CD4-positive, alpha-beta T cell treated with Interleukin-6 at 100 ng/mL for 8 hours (primary cell): ENCODE data around the gene ICA1.
A peak's percentile ranks its signal among the peaks of the same experiment; 100 is the strongest.

ENCODE experiments used
- DNase-seq: peaks from one replicate; pipeline ENCODE4 v3.0.0-alpha.2; 2020; ENCODE audit warnings: mixed read lengths, low spot score

Gene ICA1

DNA sequence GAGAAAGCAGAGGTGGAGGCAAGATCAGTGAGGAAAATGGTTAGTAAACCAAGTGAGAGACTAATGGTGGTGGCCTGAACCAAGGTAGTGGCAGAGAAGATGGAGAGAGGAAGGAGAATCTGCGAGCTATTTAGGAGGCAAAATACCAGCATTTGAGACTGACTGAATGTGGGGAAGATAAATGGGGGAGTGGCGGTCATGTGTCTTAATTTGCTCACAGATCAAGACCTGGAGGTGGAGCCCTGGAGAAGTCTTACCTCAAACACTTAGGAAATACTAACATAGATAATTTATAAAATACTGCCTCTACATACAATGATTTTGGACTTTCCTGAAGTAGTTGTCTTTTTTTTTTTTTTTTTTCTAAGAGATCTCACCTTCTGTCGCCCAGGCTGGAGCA lies 34.7 kb downstream of the ICA1 start:
- DNase-seq, result no peak

DNA sequence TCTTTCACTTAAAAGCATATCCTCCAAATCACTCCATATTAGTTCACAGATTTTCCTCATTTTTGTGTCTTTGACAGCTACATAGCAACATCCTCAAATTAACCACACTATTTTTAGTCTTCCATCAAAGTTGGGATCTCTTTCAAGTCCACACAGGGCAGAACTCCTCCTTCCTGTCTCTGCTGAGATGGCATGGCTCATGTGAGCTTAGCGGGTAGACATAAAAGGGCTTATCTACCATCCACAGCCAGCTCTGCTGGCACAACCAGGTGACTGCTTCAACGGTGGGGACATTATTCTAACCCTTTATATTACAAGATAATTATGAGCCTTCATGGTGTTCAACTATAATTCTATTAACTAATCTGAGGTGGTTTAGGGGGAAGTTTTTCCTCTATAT lies 35.5 kb downstream of the ICA1 start:
- no peak for DNase-seq

DNA sequence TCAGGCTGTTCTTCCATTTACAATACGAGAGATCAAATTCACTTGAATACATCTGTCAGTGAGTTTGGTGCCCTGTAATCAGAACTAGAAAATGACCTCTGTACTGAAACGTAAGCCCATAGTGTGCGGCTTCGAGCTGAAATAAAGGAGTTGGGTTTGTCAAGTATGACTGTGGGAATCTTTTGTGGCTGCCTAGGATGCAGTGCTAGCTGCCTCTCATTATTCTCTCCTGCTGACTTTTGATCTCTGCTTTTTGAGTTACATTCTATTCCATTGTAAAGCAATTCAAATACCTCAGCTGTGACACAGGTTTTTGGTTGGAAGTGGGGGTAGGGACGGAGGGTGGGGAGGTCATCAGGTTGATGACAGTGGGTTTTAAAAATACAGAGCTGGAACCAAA lies 40.4 kb downstream of the ICA1 start:
- no peak for DNase-seq

DNA sequence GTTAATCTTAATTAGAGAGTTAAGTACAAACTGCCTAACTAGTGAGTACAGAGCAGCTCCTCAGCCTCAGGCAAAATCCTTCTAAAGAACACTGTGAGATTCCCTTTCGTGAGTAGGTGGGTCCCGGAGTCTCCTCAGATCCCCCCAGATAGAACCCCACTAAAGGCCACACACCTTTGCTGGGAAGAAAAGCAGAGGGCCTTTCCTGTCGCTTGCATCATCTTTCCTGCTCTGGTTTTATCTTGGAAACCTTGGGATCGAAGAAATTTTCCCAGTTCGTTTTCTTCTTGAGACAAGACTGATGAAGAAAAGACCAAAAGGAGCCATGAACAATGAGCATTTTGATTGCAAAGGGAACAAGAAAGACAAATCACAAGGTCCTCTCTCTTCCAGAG lies 40.9 kb downstream of the ICA1 start:
- DNase-seq, result no peak

DNA sequence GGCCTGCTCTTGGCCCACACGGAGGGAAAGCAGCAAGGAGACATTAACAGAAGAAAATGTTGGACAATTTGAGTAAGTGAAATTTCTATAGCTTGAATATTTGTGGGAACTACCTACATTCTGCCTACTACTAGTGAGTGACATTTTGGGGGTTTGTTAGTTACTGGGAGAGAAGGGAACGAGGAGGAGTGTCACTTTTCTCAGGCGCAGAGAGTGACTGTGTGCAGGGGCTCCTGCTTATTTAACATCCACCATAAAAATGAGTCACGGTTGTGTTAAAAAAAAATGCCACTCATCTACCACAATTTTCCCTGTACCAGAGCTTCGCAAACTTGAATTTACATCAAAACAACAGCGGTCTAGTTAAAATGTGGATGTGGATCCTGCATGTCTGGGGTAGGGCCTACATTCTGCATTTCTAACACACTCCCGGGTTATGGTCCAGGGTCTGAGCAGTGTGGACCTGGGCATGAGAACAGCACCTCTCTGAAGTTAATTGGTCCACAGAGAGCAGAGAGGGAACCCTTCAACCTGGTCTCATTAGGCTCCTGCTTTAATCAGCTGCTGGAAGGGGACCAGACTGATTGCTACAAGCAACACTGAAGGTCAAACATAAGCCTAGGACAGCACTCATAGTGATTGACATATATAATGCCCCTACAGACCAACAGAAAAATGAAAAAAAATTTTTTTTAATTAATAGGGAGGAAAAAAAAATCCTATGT lies 41.4 kb downstream of the ICA1 start:
- DNase-seq, result no peak

DNA sequence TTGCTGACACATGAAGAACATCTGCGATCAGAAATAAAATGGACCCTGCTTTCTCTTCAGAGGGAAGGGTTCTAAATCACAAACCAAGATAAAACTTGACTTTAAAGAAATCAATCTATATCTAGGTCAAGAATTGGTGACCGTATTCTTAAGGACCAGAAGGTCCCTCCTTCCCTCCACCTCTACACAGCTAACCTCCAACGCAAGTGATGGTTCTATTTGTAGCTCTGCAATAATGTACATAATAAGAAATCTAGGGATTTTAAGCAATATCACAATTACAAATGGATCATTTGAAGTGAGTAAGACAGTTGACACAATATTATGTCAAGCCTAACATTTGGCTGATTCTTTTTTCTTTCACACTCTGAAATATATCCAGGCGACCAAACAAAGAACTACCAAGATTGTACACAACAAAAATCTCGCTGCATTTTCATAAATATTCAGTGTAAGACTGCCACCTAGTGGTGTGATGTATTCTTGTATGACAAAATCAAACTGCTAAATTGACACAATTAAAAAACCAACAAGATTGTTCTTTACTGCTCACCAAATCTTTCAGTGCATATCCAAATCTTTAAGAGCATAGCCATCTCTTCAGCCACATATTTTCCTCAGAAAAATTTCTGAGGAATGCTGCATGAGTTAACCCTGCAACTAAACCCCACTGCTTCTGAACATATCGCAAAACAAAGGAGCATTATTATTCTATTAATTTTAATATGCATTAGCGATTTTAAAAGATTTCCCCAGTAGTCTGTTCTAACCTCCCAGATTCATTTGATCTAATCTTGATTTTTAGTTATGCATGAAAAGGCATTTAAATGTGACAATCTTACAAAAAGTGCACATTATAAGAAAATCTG lies 44.5 kb downstream of the ICA1 start:
- DNase-seq, result peak; percentile 66

DNA sequence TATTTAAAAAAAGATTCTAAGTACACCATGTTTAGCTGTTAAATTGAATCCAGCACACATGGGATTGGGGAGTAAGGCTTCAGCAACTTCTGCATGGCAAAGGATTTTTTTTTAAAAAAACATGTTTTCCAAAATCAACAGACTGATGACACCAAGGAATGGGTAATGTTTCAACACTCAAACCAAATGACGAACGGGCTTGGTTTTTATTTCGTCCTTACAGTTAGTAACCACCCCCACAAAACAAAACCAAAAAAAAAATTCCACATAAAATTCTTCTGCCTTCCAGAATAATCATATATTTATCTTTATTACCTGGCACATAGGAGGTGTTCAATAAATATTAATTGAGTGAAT lies 45.7 kb downstream of the ICA1 start:
- no peak for DNase-seq

DNA sequence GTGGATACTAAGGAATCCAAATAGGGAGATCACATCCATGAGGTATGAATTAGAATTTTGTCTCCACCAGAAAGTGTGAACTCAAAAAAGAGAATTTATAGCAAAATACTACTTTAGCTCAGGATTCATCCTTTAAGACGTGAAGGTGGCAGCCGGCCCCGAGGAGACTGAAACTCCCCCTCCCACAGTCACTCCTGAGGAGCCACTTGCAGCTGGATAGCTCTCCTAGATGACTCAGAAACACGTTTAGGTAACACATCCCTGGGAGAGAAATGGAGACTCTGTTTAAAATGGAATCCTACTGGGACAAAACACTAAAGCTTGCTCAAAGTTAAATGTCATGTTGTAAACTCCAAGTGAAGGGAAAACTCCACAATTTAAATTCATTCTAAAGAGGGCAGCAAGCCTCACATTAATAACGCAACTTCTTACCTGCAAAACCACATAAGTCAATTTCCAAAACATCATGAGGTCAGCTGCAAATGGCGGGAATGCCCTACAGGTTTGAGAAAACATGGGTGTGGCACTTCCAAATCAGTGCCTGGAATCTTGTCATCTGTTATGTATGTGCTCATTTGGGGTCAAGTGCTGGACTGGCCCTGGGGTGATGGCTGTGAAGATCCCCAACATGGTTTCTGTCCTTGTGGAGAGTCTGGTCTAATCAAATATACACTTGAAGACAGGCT lies 46.2 kb downstream of the ICA1 start:
- DNase-seq, result no peak

DNA sequence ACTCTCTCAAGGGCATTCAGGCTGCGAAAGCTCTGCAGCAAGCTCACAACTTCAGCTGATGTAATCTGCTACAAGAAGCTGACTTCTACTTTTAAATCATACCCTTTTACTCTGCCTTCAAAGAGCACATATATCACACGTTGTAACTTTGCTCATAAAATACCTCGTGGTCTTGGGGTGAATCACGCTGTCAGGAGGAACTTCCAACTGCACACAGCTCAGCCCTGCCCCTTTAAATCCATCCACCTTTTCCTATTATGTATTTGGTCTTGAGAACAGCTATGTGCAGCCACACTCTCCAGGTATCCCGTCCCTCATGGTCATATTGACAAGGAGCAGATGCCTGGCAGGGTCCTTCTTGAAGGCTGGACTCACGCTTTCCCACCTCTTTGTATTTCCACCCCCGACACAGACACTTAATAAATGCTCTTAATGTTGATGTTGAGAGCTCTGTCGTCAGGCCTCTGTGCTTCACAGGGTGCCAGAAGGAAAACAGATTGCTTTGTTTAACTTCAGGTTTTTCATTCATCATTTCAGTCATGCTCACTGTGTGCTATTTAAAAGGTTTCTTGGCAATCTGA lies 47.6 kb downstream of the ICA1 start:
- no peak for DNase-seq

DNA sequence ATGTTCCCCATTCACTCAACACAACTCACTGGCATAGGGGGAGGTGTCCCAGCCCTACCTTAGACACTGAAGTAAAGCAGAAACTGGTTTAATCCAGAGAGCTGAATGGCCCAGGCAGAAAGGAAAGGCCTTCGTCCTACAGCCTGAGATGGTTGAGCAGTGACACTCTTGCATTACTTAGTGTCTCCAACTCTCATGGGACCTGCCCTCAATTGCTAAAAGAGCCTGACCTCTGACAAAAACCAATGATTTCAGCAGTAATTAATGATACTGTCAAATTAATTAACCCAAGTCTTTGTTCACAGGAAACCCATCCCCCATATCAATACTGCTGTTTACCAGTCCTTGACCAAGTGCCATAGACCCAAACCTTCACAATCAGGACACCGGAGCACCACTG lies 48.6 kb downstream of the ICA1 start:
- no peak for DNase-seq

DNA sequence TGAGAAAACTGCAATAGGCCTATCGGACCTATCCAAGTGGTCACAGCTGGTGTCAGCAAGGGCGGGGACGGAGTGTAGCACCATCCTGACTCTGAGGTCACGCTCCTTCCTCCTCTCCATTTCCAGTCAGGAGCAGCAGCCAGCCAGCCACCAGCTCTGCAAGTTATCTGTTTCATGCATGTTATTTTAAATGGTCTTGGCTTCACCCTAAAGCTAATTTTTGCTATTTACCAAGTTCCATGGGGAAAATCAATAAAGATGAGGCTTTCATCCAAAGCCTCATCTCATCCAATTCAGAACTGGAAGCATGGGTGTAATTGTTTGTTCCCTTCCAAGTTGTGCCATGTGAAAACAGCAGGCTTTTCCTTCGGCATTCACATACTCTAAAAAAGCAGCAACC lies 49.3 kb downstream of the ICA1 start:
- no peak for DNase-seq

DNA sequence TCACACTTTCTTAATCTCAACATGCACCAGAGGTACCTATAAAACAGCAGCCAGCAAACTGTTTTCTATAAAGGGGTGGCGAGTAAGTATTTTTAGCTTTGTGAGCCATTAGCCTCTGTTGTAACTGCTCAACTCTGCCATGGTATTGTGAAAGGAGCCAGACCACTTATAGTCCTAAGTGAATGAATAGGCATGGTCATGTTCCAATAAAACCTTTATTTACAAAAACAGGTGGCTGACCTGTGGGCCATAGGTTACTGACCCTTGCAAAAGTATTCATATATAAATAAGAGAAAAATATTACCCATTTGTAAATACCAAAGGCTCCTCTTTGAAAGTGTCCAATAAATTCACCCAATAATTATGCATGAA lies 50.3 kb downstream of the ICA1 start:
- no peak for DNase-seq

DNA sequence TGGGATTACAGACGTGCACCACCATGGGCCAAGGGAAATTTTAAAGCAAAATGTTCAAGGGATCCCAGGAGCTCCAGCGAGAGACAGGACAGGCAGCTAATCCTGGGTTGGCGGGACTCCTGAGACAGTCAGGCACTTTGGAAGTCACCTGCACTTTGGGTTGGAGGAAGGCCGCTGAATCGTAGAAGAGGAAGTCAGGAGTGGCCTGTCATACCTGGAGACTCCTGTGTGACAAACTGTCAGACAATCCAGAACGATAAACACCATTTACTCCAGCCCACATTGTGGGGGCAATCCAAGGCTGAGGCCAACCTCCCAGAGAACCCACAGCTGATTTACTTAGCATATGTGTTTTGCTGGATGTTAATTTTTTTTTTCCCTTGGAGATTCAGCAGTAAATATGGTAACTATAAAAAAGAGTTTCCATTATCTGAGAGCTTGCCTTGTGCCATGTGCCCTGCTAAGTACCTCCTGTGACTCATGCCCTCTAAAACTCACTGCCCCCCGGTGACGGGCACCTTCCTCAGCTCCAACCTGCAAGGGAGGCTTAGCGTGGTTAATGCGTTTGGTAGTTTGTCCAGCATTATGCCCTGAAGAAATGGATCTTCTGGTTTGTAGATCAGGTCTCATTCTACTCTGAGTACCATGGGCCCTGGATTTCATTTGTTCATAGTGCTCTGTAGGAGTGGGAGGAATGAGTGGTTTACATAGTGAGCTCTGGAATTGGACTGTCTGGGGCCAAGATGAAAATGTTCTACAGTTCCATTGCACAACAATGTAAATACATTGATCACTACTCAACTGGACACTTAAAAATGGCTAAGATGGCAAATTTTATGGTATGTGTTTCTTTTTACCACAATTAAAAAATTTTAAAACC lies 50.9 kb downstream of the ICA1 start:
- DNase-seq, result no peak

DNA sequence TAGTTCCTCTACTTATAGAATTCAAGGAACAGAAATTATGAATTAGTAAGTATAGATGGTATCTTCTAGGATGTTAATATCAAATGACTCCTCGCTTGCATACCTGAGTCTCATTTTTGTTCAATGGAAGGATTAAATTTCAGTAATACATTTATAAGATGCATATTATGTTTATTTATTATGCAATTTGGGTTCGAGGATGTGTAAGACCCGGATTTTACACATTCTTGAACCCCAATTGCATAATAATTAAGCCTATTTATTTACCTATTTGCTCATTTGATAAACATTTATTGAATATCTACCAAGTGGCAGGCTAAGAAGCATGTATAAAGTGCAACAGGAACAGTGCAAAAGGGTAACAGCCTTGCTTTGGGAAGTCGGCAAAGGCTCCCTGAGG lies 52.6 kb downstream of the ICA1 start:
- no peak for DNase-seq

DNA sequence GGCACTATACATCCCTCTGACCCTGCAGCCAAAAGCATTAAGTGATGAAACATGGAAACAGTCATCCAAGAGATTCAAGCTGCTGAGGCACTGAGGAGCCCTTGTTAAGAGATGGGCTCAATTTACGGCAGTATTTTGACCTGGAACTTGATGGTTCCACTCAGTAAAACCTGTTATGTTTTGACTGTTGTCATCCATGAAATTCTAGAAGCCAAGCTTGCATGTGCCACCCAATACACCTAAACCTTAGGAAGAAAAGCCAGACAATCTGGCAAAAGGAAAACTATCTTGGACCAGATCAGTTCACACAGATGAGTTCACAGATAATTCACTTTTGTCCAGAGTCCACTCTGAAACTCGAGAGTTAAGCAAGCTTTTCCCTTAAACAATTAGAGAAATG lies 53.2 kb downstream of the ICA1 start:
- no peak for DNase-seq

DNA sequence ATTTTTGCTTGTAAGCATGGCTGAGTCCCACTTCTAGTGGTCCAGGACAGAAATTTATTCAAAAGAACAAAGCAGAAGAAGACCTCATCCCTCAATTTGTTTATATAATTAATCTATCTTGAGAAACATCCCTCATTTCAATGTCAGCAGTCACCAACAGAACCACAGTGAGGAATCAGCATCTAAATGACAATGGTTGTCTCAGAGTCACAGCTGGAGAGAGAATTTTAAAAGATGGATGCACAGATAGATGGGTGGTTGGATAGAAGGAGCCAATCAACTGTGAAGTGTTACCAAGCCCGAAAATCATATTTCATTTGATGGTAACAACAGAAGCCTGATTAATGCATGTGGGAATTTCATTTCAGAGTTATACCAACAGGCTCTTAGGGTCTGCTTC lies 55.0 kb downstream of the ICA1 start:
- DNase-seq, result no peak

DNA sequence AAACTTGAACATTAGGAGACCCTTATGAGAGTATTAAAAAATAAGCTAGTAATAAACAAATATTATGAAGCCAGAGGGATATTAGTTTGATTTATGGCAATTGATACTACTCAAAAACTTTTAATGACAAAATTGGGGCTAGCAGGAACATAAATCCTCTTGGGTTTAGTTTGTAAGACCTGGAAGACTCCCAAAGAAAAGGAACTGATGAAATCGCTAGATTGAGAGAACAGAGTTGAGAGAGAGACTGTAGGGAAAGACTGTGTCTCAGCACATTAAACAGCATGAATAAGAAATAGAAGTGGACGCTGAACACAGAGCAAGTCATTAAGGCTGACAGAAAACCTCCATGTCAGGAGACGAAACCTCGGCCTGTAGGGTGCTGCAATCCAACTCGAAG lies 56.4 kb downstream of the ICA1 start:
- DNase-seq, result no peak

DNA sequence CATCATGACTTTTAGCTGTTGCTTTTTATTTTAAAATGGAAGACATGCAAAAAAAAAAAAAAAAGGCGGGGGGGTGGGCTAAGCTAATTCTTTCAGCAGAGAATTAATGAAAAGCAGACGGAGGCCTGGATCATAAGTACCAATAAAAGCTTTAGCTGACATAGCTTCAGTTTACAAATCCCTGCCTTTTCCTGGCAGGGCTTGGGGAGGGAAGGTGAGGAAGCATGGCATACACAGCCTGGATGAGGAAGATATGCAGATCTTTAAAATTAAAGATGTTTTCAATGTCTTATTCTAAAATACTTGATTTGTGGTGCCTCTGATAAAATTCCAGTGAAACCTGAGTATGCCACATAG lies 57.0 kb downstream of the ICA1 start:
- DNase-seq, result no peak

DNA sequence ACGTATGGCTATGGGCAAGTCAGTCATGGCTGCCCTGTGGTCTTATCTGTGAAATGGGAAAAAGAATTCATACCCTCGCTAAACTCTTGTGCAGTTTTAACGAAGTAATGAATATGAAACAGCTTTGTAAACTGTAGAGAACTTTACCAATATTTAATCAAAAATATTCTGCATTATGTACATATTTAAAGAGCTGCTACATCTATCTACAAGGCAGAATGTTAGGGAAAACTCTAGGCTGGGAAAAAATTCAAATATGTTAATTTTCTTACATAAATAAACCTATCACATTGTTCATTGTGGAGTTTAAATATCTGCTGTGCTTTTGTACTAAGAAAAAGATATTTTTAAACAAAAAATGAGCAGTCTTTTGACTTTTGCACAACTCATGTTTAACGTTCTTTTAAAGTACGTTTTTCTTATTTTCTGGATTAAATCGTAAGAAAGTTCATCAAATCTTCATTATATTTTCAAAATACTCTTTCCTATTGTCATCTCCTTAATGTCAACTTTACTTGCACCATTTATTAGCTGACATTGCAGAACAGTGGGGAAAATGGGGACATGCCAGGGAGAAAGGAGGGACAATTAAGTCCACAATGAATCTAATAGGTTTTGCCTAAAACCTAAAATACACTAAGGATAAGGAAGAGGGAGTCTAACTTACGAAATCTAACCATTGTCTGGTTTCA lies 57.5 kb downstream of the ICA1 start:
- DNase-seq, result no peak

DNA sequence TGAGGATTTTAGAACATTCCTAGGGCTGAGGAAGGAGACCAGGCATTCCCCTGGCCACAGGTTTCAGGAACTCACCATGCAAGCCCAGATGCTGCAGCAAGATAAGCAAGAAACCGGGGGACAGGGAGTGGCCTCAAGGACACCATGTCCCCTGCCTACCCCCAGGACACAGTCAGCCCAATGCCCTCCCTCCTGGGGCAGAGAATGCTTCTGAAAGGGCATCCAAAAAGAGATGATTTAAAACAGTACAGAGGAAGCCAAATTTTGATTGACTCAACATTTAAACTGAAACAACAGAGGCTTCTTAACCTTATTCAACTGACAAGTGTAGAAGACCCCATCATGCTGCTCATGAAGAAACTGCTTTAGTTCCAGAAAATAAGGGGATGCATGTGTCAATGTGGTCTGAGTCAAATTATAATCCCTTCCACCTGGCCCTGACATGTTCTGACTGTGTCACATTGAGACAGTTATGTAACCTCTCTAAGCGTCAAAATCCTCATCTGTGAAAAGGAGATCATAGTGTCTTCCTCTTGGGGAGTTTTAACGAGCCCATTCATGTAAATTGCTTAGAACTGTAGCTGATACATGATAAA lies 60.0 kb downstream of the ICA1 start:
- no peak for DNase-seq

DNA sequence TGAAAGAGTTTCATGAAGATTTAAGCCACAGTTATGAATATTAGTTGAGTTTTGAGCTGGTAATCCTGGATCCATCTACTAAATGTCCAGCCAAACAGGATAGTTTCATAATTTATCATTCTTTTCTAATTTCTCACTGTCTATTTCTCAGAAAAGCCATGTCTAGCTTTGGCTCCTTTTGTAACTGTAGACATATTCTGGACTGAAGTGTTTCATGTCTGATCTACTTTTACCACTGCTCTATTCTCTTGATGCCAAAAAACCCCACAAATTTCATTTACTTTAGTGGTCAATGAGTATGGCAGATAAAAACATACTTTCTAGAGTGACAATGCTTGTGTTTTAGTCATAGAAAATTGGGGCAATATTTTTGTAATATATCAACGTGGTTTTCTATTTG lies 61.2 kb downstream of the ICA1 start:
- no peak for DNase-seq
